IMR-90 (cell line): ENCODE results near the gene PC. TPM values are rescaled to one million over a fixed set of nuclear protein-coding genes. Genes with fewer than 3 reads are reported as not detected.
A peak's percentile ranks its signal among the peaks of the same experiment; 100 is the strongest.

ENCODE experiments used
- ATAC-seq: fragments of 200-7000 bp; cut with Tn5 transposase; 2 replicates; pipeline ENCODE4 v1.9.1; 2020; ENCODE audit warnings: low read depth, mild to moderate bottlenecking, moderate library complexity
- BruUV-seq: library from RNA; stranded (reverse); fragments of 400-500 nt; replicated peaks from 2 replicates; lab custom pipeline; 2021; lab: Mats Ljungman, UMichigan
- CTCF ChIA-PET: fragments of 300-600 bp; formaldehyde crosslinking; extraction: SDS; loops from one replicate; lab custom pipeline; 2021; ENCODE audit warnings: antibody characterized with exemption; lab: Yijun Ruan, JAX
- POLR2A ChIA-PET: fragments of 300-600 bp; sonication (Branson Sonifier 250); formaldehyde crosslinking; loops from one replicate; lab custom pipeline; 2022; ENCODE audit warnings: antibody characterized with exemption; ENCODE audit not compliant: unreplicated experiment; lab: Charles Lee
- DNase-seq: peaks from one replicate; pipeline ENCODE4 v3.0.0; 2013
- H2AFZ ChIP-seq: replicated peaks from 2 replicates; pipeline ENCODE3; 2013; ENCODE audit warnings: low read length, mild to moderate bottlenecking; ENCODE audit not compliant: poor library complexity
- H2AK5ac ChIP-seq: 2 replicates; pipeline ENCODE4 v1.6.1; 2013; ENCODE audit warnings: low read depth, low read length, inconsistent platforms
- H2AK9ac ChIP-seq: replicated peaks from 2 replicates; pipeline ENCODE3; 2013; ENCODE audit warnings: mild to moderate bottlenecking, low read depth, low read length, moderate library complexity; ENCODE audit not compliant: poor library complexity
- H2BK120ac ChIP-seq: 2 replicates; pipeline ENCODE4 v1.6.1; 2013; ENCODE audit warnings: low read depth, low read length, inconsistent platforms
- H2BK15ac ChIP-seq: 3 replicates; pipeline ENCODE4 v1.6.1; 2013; ENCODE audit warnings: low read depth, low read length, inconsistent platforms
- H2BK20ac ChIP-seq: 2 replicates; pipeline ENCODE4 v1.6.1; 2013; ENCODE audit warnings: low read depth, mild to moderate bottlenecking, inconsistent platforms, low read length, moderate library complexity
- H2BK5ac ChIP-seq: 2 replicates; pipeline ENCODE4 v1.6.1; 2013; ENCODE audit warnings: mild to moderate bottlenecking, low read depth, low read length, inconsistent platforms; ENCODE audit not compliant: poor library complexity, severe bottlenecking
- H3K14ac ChIP-seq: replicated peaks from 2 replicates; pipeline ENCODE4 v1.6.1; 2013; ENCODE audit warnings: low read depth, low read length, inconsistent platforms
- H3K18ac ChIP-seq: 2 replicates; pipeline ENCODE4 v1.6.1; 2013; ENCODE audit warnings: low read depth, low read length, control low read depth
- H3K23ac ChIP-seq: 2 replicates; pipeline ENCODE4 v1.6.1; 2013; ENCODE audit warnings: low read depth, low read length, inconsistent platforms
- H3K27ac ChIP-seq: 2 replicates; pipeline ENCODE4 v1.5.1; 2013; ENCODE audit warnings: mild to moderate bottlenecking, control low read depth, low read length; ENCODE audit not compliant: insufficient read depth
- H3K27me3 ChIP-seq: 2 replicates; pipeline ENCODE4 v1.6.1; 2013; ENCODE audit warnings: low read length; ENCODE audit not compliant: control insufficient read depth, insufficient read depth
- H3K36me3 ChIP-seq: 2 replicates; pipeline ENCODE4 v1.6.1; 2013; ENCODE audit warnings: low read length, mixed read lengths; ENCODE audit not compliant: control insufficient read depth, insufficient read depth
- H3K4ac ChIP-seq: 2 replicates; pipeline ENCODE4 v1.6.1; 2013; ENCODE audit warnings: low read depth, low read length, inconsistent platforms
- H3K4me1 ChIP-seq: 2 replicates; pipeline ENCODE4 v1.6.1; 2013; ENCODE audit warnings: low read length, mixed read lengths; ENCODE audit not compliant: control insufficient read depth, insufficient read depth
- H3K4me2 ChIP-seq: 2 replicates; pipeline ENCODE4 v1.6.1; 2013; ENCODE audit warnings: low read depth, mild to moderate bottlenecking, control low read depth, low read length, moderate library complexity
- H3K4me3 ChIP-seq: 2 replicates; pipeline ENCODE4 v1.5.1; 2013; ENCODE audit warnings: low read depth, mild to moderate bottlenecking, control low read depth, low read length, moderate library complexity; ENCODE audit not compliant: insufficient read depth
- H3K56ac ChIP-seq: 2 replicates; pipeline ENCODE4 v1.6.1; 2013; ENCODE audit warnings: low read length, inconsistent platforms; ENCODE audit not compliant: insufficient read depth; ENCODE audit errors: extremely low read depth
- H3K79me1 ChIP-seq, 2 experiments: 2 replicates each; pipeline ENCODE4 v1.6.1; 2013; ENCODE audit warnings: low read length in 2 of 2, inconsistent platforms in 1 of 2, low read depth in 1 of 2
- H3K9ac ChIP-seq: 2 replicates; pipeline ENCODE4 v1.6.1; 2013; ENCODE audit warnings: low read depth, low read length, control low read depth
- H3K9me1 ChIP-seq: 2 replicates; pipeline ENCODE4 v1.6.1; 2013; ENCODE audit warnings: low read length, inconsistent platforms; ENCODE audit not compliant: insufficient read depth
- H3K9me3 ChIP-seq: 2 replicates; pipeline ENCODE4 v1.6.1; 2013; ENCODE audit warnings: low read length; ENCODE audit not compliant: control insufficient read depth, insufficient read depth
- H4K20me1 ChIP-seq: 2 replicates; pipeline ENCODE4 v1.6.1; 2013; ENCODE audit warnings: low read length, inconsistent platforms; ENCODE audit not compliant: insufficient read depth
- H4K5ac ChIP-seq: 2 replicates; pipeline ENCODE4 v1.6.1; 2013; ENCODE audit warnings: mild to moderate bottlenecking, low read depth, low read length, control low read depth
- H4K8ac ChIP-seq, 2 experiments: 2 replicates each; pipeline ENCODE4 v1.6.1; 2013; ENCODE audit warnings: low read depth in 2 of 2, low read length in 2 of 2, control low read depth in 1 of 2, inconsistent platforms in 1 of 2
- H4K91ac ChIP-seq: 2 replicates; pipeline ENCODE4 v1.6.1; 2013; ENCODE audit warnings: low read depth, low read length, inconsistent platforms; ENCODE audit not compliant: insufficient read depth
- BHLHE40 ChIP-seq: fragments of 150-350 bp; IDR thresholded peaks from 2 replicates; pipeline ENCODE4 v1.6.1; 2016; ENCODE audit warnings: mild to moderate bottlenecking, low read depth, low read length
- CEBPB ChIP-seq: IDR thresholded peaks from 2 replicates; pipeline ENCODE4 v1.6.1; 2012; ENCODE audit warnings: low read depth, low read length, improper control_type of control experiment
- CTCF ChIP-seq: conservative IDR thresholded peaks from 2 replicates; pipeline ENCODE4 v1.5.1; 2012; ENCODE audit warnings: mild to moderate bottlenecking, low read depth, low read length, improper control_type of control experiment
- MAFK ChIP-seq: IDR thresholded peaks from 2 replicates; pipeline ENCODE4 v1.6.1; 2012; ENCODE audit warnings: low read depth, low read length, improper control_type of control experiment
- MAZ ChIP-seq: IDR thresholded peaks from 2 replicates; pipeline ENCODE4 v1.6.1; 2012; ENCODE audit warnings: low read depth, mild to moderate bottlenecking, low read length, improper control_type of control experiment, moderate library complexity, borderline replicate concordance
- POLR2A ChIP-seq: IDR thresholded peaks from 2 replicates; pipeline ENCODE4 v1.6.1; 2012; ENCODE audit warnings: mild to moderate bottlenecking, low read depth, low read length
- RCOR1 ChIP-seq: IDR thresholded peaks from 2 replicates; pipeline ENCODE4 v1.6.1; 2012; ENCODE audit warnings: mild to moderate bottlenecking, low read length, improper control_type of control experiment; ENCODE audit not compliant: insufficient replicate concordance
- RFX5 ChIP-seq: IDR thresholded peaks from 2 replicates; pipeline ENCODE4 v1.8.0; 2012; ENCODE audit warnings: low read depth, mild to moderate bottlenecking, low read length, moderate library complexity
- SMC3 ChIP-seq: fragments of 150-350 bp; IDR thresholded peaks from 2 replicates; pipeline ENCODE4 v1.6.1; 2016; ENCODE audit warnings: low read depth, mild to moderate bottlenecking, antibody characterized with exemption, low read length, moderate library complexity
- USF2 ChIP-seq: fragments of 150-350 bp; IDR thresholded peaks from 2 replicates; pipeline ENCODE4 v1.6.1; 2017; ENCODE audit warnings: mild to moderate bottlenecking, antibody characterized with exemption, low read length, low read depth
- WGBS, 2 experiments: methylation state at CpG; one replicate each; pipeline versions ENCODE4 v1.1.5 to v1.1.7; 2013; ENCODE audit warnings: missing lambda C conversion rate in 2 of 2; ENCODE audit not compliant: insufficient read length in 1 of 2; ENCODE audit errors: extremely low coverage in 2 of 2; 5-methylcytosine and 5-hydroxymethylcytosine counted together
- dilution Hi-C: fragments of 300-500 bp; cut with HindIII; formaldehyde crosslinking; loops from one replicate; pipeline ENCODE4 v1.14.3; 2018; ENCODE audit warnings: low sequenced_read_pairs; ENCODE audit not compliant: unreplicated experiment
- in situ Hi-C: fragments of 300-500 bp; cut with MboI; formaldehyde crosslinking; loops from 3 replicates; pipeline ENCODE4 v1.14.3; 2019; ENCODE audit warnings: low sequenced_read_pairs, inconsistent platforms, mixed read lengths
- intact Hi-C: fragments of 100-400 bp; cut with micrococcal nuclease; formaldehyde crosslinking; loops from 2 replicates; pipeline ENCODE4 v1.10.0; 2022
- polyA plus RNA-seq, 3 experiments: library from polyadenylated mRNA; depleted of rRNA; stranded (reverse); fragments of >200 nt; gene quantifications; 2 replicates each; pipeline ENCODE4 v1.2.3, GENCODE V29; 2012; ENCODE audit warnings: low replicate concordance in 1 of 3
- total RNA-seq: library from RNA; depleted of rRNA; stranded (reverse); fragments of >200 nt; gene quantifications from 2 replicates; pipeline ENCODE4 v1.2.3, GENCODE V29; 2012

Gene PC
- total and polyA plus RNA-seq, 2 of the 4 experiments (the other 2 are of a cell fraction), result 13.6 to 15.7 TPM

GRCh38 chr11:66841861-66842260 is 116.3 kb downstream of the PC start:
- no peak overlapping the region for H2BK5ac ChIP-seq
- H4K5ac ChIP-seq, result no peak overlapping the region
- peak overlapping the region; percentile 97; the same call in 1 of the 2 replicates for H3K4ac ChIP-seq
- no TSS peak for BruUV-seq
- intact Hi-C loops (loop anchor here (5.0 kb wide), 2 partner anchors 130 to 190 kb away; no protein-coding TSS in a partner anchor), dilution Hi-C loops (no loop called here), in situ Hi-C loops (no loop called here)
- 0 out of 2 replicates have a peak overlapping the region, but pooled peaks have one; percentile 78 for H3K56ac ChIP-seq
- H3K14ac ChIP-seq, result 0 out of 2 replicates have a peak overlapping the region, but pooled peaks have one; percentile 95
- DNase-seq (no peak), ATAC-seq (no peak)
- H2AK9ac ChIP-seq, result no peak overlapping the region
- peak overlapping the region; percentile 74; the same call in 1 of the 2 replicates for H3K23ac ChIP-seq
- peak overlapping the region; percentile 95; the same call in 1 of the 2 replicates for H2AK5ac ChIP-seq
- peaks cover 6% of the 10 kb centered on the region for H3K4me1 ChIP-seq
- H3K4me3 ChIP-seq, result peak overlapping the region; percentile 81
- no peak overlapping the region; the same call in 1 of the 2 replicates for H3K27ac ChIP-seq
- WGBS, 2 experiments, result 96% methylated on average over 4 of the region's 7 CpGs; no CpG with 5 or more reads in 1 of the 2 experiments
- H3K79me1 ChIP-seq, result peaks cover 38 to 76% of the 10 kb centered on the region in 2 experiments
- H3K9me3 ChIP-seq, result no peaks in the 10 kb centered on the region
- H3K9ac ChIP-seq, result peak overlapping the region; percentile 96
- H4K91ac ChIP-seq, result no peak overlapping the region; the same call in 1 of the 2 replicates
- ChIA-PET CTCF (interaction anchor here (1.4 kb wide), 1 partner anchor 134 kb away, joined by 3 read pairs; no protein-coding TSS in a partner anchor), POLR2A (interaction anchor here (0.7 kb wide), 1 partner anchor 9 kb away, joined by 15 read pairs; no protein-coding TSS in a partner anchor)
- H3K18ac ChIP-seq, result no peak overlapping the region
- peak overlapping the region; percentile 84 for H3K4me2 ChIP-seq
- H4K8ac ChIP-seq, result peak overlapping the region in 1 of 2 experiments; percentile 39; a peak in 2 of 4 replicates
- no peak overlapping the region for H2BK15ac ChIP-seq
- no peak overlapping the region for H2AFZ ChIP-seq
- peaks cover 16% of the 10 kb centered on the region; the same call in 1 of the 2 replicates for H4K20me1 ChIP-seq
- H3K36me3 ChIP-seq, result peaks cover 25% of the 10 kb centered on the region
- H2BK20ac ChIP-seq, result no peak overlapping the region
- no peak overlapping the region for H2BK120ac ChIP-seq
- TF ChIP-seq BHLHE40 (no peak), CTCF (no peak), POLR2A (no peak), CEBPB (no peak), SMC3 (no peak), MAFK (no peak), USF2 (no peak), RCOR1 (no peak), RFX5 (no peak), MAZ (no peak)
- no peaks in the 10 kb centered on the region; the same call in 1 of the 2 replicates for H3K9me1 ChIP-seq
- no peaks in the 10 kb centered on the region for H3K27me3 ChIP-seq
